GM23338 (cell line): ENCODE measurements around the gene NDC1.

Experiments used
- CREB1 ChIP-seq: fragments of 250-450 bp; sonication (Bioruptor Pico); IDR thresholded peaks from 2 replicates; pipeline ENCODE4 v1.5.0; 2020; ENCODE audit warnings: low read depth, mild to moderate bottlenecking, moderate library complexity
- EZH2 ChIP-seq: fragments of 200-600 bp; sonication (generic); IDR thresholded peaks from one replicate; pipeline ENCODE4 v1.8.0; 2017; ENCODE audit warnings: antibody characterized with exemption, mild to moderate bottlenecking, low read depth; ENCODE audit not compliant: unreplicated experiment
- EZH2phosphoT487 ChIP-seq: fragments of 200-600 bp; sonication (generic); IDR thresholded peaks from one replicate; pipeline ENCODE4 v1.8.1; 2018; ENCODE audit warnings: antibody characterized with exemption; ENCODE audit not compliant: unreplicated experiment
- POLR2AphosphoS5 ChIP-seq: IDR thresholded peaks from 2 replicates; pipeline ENCODE4 v1.6.1; 2016; ENCODE audit warnings: antibody characterized with exemption, low read depth
- TF ChIP-seq, protein P1 (sequence below), 2 experiments: fragments of 200-600 bp in 1 of 2; sonication (generic) in 1 of 2; conservative IDR thresholded peaks; 2 replicates each; pipeline versions ENCODE4 v1.5.1 to v1.6.1; 2016 to 2017; ENCODE audit warnings: antibody characterized with exemption in 2 of 2, low read depth in 2 of 2, mild to moderate bottlenecking in 2 of 2, moderate library complexity in 1 of 2
- TF ChIP-seq, protein P2 (sequence below): IDR thresholded peaks from one replicate; pipeline ENCODE4 v1.6.1; 2018; ENCODE audit warnings: antibody characterized with exemption; ENCODE audit not compliant: unreplicated experiment
- TF ChIP-seq, protein P3 (sequence below): fragments of 250-450 bp; sonication (Bioruptor Pico); IDR thresholded peaks from 2 replicates; pipeline ENCODE4 v1.5.0; 2020; ENCODE audit warnings: mild to moderate bottlenecking, moderate library complexity
- TF ChIP-seq, protein P4 (sequence below): IDR thresholded peaks from 2 replicates; pipeline ENCODE4 v1.6.1; 2016; ENCODE audit warnings: antibody characterized with exemption

DNA sequence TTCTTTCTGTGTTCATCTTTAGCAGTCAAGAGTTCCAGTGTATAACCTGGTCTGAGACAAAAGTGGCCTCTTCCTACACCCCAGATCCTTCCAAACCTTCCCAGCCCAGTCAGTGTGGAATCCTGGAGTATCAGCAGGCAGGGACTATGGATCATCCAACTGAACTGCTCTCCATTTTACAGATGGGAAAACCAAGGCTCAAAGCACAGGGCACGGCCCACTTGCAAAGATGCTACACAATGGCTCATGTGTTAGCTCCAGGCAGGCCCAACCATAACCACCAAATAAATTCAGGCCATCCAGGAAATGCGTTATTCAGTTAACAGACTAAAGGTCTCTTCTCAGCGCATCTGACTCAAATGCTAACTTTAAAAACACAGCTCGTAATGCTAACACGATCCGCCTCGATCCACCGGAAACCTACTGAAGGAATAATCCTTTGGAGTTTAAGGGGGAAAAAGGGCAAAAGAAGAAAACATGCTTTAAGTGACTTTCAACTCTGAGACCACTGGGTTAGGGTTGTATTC, 106.3 kb downstream of the NDC1 start:
- TF ChIP-seq, protein P1, sequence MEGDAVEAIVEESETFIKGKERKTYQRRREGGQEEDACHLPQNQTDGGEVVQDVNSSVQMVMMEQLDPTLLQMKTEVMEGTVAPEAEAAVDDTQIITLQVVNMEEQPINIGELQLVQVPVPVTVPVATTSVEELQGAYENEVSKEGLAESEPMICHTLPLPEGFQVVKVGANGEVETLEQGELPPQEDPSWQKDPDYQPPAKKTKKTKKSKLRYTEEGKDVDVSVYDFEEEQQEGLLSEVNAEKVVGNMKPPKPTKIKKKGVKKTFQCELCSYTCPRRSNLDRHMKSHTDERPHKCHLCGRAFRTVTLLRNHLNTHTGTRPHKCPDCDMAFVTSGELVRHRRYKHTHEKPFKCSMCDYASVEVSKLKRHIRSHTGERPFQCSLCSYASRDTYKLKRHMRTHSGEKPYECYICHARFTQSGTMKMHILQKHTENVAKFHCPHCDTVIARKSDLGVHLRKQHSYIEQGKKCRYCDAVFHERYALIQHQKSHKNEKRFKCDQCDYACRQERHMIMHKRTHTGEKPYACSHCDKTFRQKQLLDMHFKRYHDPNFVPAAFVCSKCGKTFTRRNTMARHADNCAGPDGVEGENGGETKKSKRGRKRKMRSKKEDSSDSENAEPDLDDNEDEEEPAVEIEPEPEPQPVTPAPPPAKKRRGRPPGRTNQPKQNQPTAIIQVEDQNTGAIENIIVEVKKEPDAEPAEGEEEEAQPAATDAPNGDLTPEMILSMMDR (conservative IDR thresholded peaks at IDR 0.05; ENCODE audit: low read depth in 2 of 2) = no peak
- TF ChIP-seq EZH2phosphoT487 = no peak
- TF ChIP-seq EZH2 = no peak
- TF ChIP-seq, protein P2, sequence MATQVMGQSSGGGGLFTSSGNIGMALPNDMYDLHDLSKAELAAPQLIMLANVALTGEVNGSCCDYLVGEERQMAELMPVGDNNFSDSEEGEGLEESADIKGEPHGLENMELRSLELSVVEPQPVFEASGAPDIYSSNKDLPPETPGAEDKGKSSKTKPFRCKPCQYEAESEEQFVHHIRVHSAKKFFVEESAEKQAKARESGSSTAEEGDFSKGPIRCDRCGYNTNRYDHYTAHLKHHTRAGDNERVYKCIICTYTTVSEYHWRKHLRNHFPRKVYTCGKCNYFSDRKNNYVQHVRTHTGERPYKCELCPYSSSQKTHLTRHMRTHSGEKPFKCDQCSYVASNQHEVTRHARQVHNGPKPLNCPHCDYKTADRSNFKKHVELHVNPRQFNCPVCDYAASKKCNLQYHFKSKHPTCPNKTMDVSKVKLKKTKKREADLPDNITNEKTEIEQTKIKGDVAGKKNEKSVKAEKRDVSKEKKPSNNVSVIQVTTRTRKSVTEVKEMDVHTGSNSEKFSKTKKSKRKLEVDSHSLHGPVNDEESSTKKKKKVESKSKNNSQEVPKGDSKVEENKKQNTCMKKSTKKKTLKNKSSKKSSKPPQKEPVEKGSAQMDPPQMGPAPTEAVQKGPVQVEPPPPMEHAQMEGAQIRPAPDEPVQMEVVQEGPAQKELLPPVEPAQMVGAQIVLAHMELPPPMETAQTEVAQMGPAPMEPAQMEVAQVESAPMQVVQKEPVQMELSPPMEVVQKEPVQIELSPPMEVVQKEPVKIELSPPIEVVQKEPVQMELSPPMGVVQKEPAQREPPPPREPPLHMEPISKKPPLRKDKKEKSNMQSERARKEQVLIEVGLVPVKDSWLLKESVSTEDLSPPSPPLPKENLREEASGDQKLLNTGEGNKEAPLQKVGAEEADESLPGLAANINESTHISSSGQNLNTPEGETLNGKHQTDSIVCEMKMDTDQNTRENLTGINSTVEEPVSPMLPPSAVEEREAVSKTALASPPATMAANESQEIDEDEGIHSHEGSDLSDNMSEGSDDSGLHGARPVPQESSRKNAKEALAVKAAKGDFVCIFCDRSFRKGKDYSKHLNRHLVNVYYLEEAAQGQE = no peak
- no peak for TF ChIP-seq POLR2AphosphoS5
- TF ChIP-seq, protein P3, sequence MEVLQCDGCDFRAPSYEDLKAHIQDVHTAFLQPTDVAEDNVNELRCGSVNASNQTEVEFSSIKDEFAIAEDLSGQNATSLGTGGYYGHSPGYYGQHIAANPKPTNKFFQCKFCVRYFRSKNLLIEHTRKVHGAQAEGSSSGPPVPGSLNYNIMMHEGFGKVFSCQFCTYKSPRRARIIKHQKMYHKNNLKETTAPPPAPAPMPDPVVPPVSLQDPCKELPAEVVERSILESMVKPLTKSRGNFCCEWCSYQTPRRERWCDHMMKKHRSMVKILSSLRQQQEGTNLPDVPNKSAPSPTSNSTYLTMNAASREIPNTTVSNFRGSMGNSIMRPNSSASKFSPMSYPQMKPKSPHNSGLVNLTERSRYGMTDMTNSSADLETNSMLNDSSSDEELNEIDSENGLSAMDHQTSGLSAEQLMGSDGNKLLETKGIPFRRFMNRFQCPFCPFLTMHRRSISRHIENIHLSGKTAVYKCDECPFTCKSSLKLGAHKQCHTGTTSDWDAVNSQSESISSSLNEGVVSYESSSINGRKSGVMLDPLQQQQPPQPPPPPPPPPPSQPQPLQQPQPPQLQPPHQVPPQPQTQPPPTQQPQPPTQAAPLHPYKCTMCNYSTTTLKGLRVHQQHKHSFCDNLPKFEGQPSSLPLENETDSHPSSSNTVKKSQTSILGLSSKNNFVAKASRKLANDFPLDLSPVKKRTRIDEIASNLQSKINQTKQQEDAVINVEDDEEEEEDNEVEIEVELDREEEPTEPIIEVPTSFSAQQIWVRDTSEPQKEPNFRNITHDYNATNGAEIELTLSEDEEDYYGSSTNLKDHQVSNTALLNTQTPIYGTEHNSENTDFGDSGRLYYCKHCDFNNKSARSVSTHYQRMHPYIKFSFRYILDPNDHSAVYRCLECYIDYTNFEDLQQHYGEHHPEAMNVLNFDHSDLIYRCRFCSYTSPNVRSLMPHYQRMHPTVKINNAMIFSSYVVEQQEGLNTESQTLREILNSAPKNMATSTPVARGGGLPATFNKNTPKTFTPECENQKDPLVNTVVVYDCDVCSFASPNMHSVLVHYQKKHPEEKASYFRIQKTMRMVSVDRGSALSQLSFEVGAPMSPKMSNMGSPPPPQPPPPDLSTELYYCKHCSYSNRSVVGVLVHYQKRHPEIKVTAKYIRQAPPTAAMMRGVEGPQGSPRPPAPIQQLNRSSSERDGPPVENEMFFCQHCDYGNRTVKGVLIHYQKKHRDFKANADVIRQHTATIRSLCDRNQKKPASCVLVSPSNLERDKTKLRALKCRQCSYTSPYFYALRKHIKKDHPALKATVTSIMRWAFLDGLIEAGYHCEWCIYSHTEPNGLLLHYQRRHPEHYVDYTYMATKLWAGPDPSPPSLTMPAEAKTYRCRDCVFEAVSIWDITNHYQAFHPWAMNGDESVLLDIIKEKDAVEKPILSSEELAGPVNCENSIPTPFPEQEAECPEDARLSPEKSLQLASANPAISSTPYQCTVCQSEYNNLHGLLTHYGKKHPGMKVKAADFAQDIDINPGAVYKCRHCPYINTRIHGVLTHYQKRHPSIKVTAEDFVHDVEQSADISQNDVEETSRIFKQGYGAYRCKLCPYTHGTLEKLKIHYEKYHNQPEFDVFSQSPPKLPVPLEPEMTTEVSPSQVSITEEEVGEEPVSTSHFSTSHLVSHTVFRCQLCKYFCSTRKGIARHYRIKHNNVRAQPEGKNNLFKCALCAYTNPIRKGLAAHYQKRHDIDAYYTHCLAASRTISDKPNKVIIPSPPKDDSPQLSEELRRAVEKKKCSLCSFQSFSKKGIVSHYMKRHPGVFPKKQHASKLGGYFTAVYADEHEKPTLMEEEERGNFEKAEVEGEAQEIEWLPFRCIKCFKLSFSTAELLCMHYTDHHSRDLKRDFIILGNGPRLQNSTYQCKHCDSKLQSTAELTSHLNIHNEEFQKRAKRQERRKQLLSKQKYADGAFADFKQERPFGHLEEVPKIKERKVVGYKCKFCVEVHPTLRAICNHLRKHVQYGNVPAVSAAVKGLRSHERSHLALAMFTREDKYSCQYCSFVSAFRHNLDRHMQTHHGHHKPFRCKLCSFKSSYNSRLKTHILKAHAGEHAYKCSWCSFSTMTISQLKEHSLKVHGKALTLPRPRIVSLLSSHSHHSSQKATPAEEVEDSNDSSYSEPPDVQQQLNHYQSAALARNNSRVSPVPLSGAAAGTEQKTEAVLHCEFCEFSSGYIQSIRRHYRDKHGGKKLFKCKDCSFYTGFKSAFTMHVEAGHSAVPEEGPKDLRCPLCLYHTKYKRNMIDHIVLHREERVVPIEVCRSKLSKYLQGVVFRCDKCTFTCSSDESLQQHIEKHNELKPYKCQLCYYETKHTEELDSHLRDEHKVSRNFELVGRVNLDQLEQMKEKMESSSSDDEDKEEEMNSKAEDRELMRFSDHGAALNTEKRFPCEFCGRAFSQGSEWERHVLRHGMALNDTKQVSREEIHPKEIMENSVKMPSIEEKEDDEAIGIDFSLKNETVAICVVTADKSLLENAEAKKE (CRISPR knock-in tag) = no peak
- TF ChIP-seq, protein P4, sequence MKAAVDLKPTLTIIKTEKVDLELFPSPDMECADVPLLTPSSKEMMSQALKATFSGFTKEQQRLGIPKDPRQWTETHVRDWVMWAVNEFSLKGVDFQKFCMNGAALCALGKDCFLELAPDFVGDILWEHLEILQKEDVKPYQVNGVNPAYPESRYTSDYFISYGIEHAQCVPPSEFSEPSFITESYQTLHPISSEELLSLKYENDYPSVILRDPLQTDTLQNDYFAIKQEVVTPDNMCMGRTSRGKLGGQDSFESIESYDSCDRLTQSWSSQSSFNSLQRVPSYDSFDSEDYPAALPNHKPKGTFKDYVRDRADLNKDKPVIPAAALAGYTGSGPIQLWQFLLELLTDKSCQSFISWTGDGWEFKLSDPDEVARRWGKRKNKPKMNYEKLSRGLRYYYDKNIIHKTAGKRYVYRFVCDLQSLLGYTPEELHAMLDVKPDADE = no peak
- no peak for TF ChIP-seq CREB1 (CRISPR knock-in tag)
